ENCODE measurements around the gene DGKD. TPM values are rescaled to one million over a fixed set of nuclear protein-coding genes. Genes with fewer than 3 reads are reported as not detected.
A peak's percentile ranks its signal among the peaks of the same experiment; 100 is the strongest.

DGKD gene
- polyA plus RNA-seq, 3 donors = 14.5 to 67.5 (median 16.6) TPM

- Histone ChIP-seq H3K9ac (ENCODE audit: insufficient read depth, low read length, poor library complexity, severe bottlenecking) (no peak overlapping the region), H3K4me1 (ENCODE audit: control insufficient read depth in 1 of 2, insufficient read depth in 2 of 2, low read length in 2 of 2) (no peaks in the 10 kb centered on the region), H3K36me3 (replicated peaks in 1 of 2; ENCODE audit: control insufficient read depth in 1 of 2, insufficient read depth in 2 of 2, low read length in 2 of 2) (peaks cover 99 to 100% of the 10 kb centered on the region in 2 donors), H3K79me2 (ENCODE audit: insufficient read depth, low read length) (no peaks in the 10 kb centered on the region), H3K27me3 (ENCODE audit: control insufficient read depth in 2 of 2, insufficient read depth in 2 of 2, low read length in 2 of 2) (no peaks in the 10 kb centered on the region), H3K4me3 (replicated peaks in 1 of 3; ENCODE audit: low read depth in 2 of 3, low read length in 3 of 3) (no peak overlapping the region), H2AFZ (ENCODE audit: insufficient read depth, low read depth, low read length, poor library complexity, severe bottlenecking) (no peak overlapping the region), H3K4me2 (replicated peaks; ENCODE audit: extremely low read depth, low read length, poor library complexity, severe bottlenecking) (no peak overlapping the region), H3K9me3 (replicated peaks in 1 of 2; ENCODE audit: control insufficient read depth in 1 of 2, insufficient read depth in 1 of 2, low read length in 2 of 2) (no peaks in the 10 kb centered on the region), H3K27ac (ENCODE audit: low read depth in 1 of 2, low read length in 2 of 2) (no peak overlapping the region), H4K20me1 (ENCODE audit: insufficient read depth, low read length) (peaks cover 47% of the 10 kb centered on the region)
- Mint-ChIP-seq H3K9me3 (peaks cover 0 to 1% (median 0%) of the 10 kb centered on the region in 7 donors), H3K4me1 (no peaks in the 10 kb centered on the region), H3K27me3 (ENCODE audit: low read depth in 3 of 3) (peaks cover 0 to 2% (median 0%) of the 10 kb centered on the region in 3 donors), H3K36me3 (peaks cover 92 to 99% of the 10 kb centered on the region in 2 donors), H3K4me3 (no peak overlapping the region), H3K27ac (peak overlapping the region in 1 of 7 donors; percentile 65)
- intact Hi-C loops (cut with micrococcal nuclease) = no loop called here
- 94% methylated on average over 10 of the region's 11 CpGs for WGBS (ENCODE audit: insufficient coverage)
- DNase-seq = no peak
- TF ChIP-seq CTCF (IDR thresholded peaks at IDR 0.05) = no peak
These were observed 93.9 kb downstream of the DGKD start for GRCh38 chr2:233448220-233448559.

GRCh38 chr2:233448575-233448974, 94.3 kb downstream of the DGKD start:
- peaks cover 92 to 99% of the 10 kb centered on the region in 2 donors for H3K36me3 Mint-ChIP-seq
- WGBS (ENCODE audit: insufficient coverage) = 90% methylated on average over 2 of the region's 4 CpGs
- H3K9me3 Mint-ChIP-seq = peaks cover 0 to 1% (median 0%) of the 10 kb centered on the region in 7 donors
- Histone ChIP-seq H3K27me3 (ENCODE audit: control insufficient read depth in 2 of 2, insufficient read depth in 2 of 2, low read length in 2 of 2) (no peaks in the 10 kb centered on the region), H3K4me2 (replicated peaks; ENCODE audit: extremely low read depth, low read length, poor library complexity, severe bottlenecking) (no peak overlapping the region), H3K36me3 (replicated peaks in 1 of 2; ENCODE audit: control insufficient read depth in 1 of 2, insufficient read depth in 2 of 2, low read length in 2 of 2) (peaks cover 100% of the 10 kb centered on the region in 2 donors), H3K27ac (ENCODE audit: low read depth in 1 of 2, low read length in 2 of 2) (no peak overlapping the region), H3K4me1 (ENCODE audit: control insufficient read depth in 1 of 2, insufficient read depth in 2 of 2, low read length in 2 of 2) (no peaks in the 10 kb centered on the region), H2AFZ (ENCODE audit: insufficient read depth, low read depth, low read length, poor library complexity, severe bottlenecking) (no peak overlapping the region), H4K20me1 (ENCODE audit: insufficient read depth, low read length) (peaks cover 45% of the 10 kb centered on the region), H3K79me2 (ENCODE audit: insufficient read depth, low read length) (no peaks in the 10 kb centered on the region), H3K9me3 (replicated peaks in 1 of 2; ENCODE audit: control insufficient read depth in 1 of 2, insufficient read depth in 1 of 2, low read length in 2 of 2) (no peaks in the 10 kb centered on the region), H3K9ac (ENCODE audit: insufficient read depth, low read length, poor library complexity, severe bottlenecking) (no peak overlapping the region), H3K4me3 (replicated peaks in 1 of 3; ENCODE audit: low read depth in 2 of 3, low read length in 3 of 3) (no peak overlapping the region)
- intact Hi-C loops (cut with micrococcal nuclease) = no loop called here
- no peak overlapping the region for H3K27ac Mint-ChIP-seq
- peaks cover 0 to 2% (median 0%) of the 10 kb centered on the region in 3 donors for H3K27me3 Mint-ChIP-seq (ENCODE audit: low read depth in 3 of 3)
- no peaks in the 10 kb centered on the region for H3K4me1 Mint-ChIP-seq
- TF ChIP-seq CTCF (IDR thresholded peaks at IDR 0.05) = no peak
- H3K4me3 Mint-ChIP-seq = no peak overlapping the region
- no peak for DNase-seq
